NCI-H2196 treated with DMSO at 0.1 percent for 48 hours (cell line): ENCODE data around the gene GABRG1.

ENCODE experiments used
- DNase-seq: peaks from one replicate; lab custom pipeline; 2025; ENCODE audit not compliant: unreplicated experiment; lab: John Stamatoyannopoulos, UW

Gene GABRG1

GRCh38 chr4:46123913-46124755 lies at the start of gene GABRG1:
GABRG1 (minus strand) TSS chr4:46124054; CDS start chr4:46123913, 141 bp downstream.
- no peak for DNase-seq

DNA sequence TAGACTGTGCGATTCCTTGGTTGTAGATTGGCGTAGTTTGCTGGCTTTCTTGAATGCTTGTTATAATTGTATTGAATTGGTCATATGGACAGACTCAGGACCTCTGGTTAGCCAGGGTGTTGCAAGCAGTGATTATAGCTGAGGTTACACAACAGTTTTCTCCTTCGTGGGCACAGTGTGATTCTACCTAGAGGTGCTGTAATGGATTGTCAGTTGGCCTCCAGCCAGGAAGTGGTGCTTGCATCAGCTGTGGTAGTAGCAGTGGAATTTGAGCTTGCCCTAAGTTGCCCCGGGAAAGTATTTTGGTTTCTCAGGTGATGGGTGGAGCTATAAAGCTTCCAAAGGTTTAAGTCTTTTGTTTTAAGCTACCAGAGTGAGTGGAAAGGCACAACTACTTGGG lies 23.1 kb upstream of the GABRG1 start:
- DNase-seq = no peak

DNA sequence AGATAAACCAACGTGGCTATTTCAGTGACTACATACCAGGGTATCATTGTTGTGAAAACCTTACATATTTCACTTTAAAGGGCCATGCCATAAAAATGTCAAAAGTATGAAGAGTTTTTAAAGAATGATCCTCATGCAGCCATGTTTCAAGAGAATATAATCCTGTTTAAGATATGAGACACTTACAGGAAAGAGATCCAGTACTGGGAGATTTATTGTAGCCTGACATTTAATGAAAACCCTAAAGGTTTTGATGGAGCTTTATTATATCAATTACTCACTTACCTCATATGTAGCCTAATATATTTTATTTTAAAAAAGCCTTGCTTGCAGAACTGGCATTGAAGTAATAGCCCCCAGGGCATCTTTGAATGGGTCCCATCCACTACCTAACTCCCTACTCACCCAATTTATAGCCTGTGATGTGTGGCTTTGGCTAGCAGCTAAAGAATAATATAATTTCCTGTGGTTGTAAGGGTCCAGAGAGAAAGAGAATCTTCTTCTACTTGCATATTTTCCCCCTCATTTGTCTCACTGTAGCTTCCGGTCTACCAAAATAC lies 7.7 kb upstream of the GABRG1 start:
- DNase-seq = no peak

DNA sequence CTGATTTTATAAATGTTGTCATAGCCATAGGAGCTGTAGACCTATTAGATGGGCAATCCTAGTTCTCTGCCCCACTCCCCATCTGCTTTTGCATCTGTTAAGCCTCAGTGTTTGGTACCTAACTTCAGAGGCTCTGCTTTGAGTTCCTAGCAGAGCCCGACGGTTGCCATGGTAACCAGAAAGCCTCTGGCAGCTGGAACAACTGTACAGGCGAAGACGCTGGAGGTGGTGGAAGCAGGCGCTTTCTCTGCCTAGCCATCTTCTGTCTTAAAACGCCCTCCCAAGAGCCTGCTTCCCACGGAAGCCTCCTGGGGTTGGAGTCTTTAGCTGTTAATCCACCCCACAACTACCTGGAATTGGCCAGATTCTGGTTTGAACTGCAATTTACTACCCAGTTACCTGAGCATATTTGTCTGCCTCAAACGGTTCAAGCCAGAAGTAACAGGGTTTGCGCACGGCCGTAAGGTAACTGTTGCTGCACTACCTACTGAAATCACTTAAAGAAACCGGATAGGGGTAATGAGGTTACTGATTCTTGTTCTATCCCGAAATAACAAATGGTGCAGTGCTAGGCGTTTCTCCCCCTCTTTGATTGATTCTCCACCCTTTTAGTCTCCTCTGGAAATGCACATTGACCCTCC lies 1.0 kb upstream of the GABRG1 start:
- DNase-seq = no peak

- no peak for DNase-seq
Observed at GRCh38 chr4:46081674-46082073, 42.2 kb downstream of the GABRG1 start.

GRCh38 chr4:46081248-46081647 lies 42.6 kb downstream of the GABRG1 start:
- no peak for DNase-seq

GRCh38 chr4:46073778-46074177 lies 50.1 kb downstream of the GABRG1 start:
- DNase-seq = no peak

DNA sequence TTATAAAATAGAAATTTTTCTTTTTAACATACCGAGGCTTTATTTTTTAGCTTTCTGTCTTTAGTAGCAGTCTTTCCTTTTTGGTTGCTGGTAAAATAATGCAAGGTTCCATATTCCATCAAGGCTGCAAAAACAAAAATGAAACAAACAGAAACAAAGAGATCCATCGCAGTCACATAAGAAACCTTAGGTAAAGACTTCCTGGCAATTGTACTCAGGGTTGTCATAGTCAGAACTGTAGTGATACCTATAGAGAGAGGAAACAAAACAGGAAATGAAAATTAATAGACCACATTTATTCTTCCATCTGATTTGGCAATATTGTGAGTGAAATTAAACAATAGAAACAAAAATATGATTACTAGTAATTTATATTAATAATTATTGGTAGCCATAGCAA lies 72.5 kb downstream of the GABRG1 start:
- DNase-seq = no peak

DNA sequence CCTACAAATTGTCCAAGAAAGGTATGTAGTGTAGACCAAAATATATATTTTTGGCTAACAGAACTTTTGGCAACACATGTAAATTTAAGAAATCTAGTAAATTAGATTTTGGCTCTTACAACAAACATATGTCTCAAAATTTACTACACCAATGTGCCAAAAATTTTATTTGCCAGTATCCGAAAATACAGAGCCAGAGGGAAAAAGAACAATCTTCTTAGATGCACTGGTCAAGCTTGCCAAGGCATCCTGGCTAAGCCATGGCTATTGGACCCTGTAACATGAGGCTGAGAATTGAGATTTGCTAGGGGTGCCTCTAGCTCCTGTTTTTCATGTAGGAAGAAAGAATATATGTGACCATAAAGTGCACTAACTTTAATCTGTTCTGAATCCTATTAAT lies 91.8 kb downstream of the GABRG1 start:
- no peak for DNase-seq

GRCh38 chr4:46016306-46016705 lies 107.5 kb downstream of the GABRG1 start:
- DNase-seq = no peak

GRCh38 chr4:45992728-45993127 lies 131.1 kb downstream of the GABRG1 start:
- DNase-seq = no peak

- DNase-seq = no peak
Observed at GRCh38 chr4:45989775-45990174, 134.1 kb downstream of the GABRG1 start.

- DNase-seq = no peak
Observed at GRCh38 chr4:45987858-45988257, 136.0 kb downstream of the GABRG1 start.
